ENCODE measurements around the gene SALL1. TPM values are rescaled to one million over a fixed set of nuclear protein-coding genes. Genes with fewer than 3 reads are reported as not detected.

The SALL1 gene
- total RNA-seq, 1 experiment from 2014 or later: not detected

DNA sequence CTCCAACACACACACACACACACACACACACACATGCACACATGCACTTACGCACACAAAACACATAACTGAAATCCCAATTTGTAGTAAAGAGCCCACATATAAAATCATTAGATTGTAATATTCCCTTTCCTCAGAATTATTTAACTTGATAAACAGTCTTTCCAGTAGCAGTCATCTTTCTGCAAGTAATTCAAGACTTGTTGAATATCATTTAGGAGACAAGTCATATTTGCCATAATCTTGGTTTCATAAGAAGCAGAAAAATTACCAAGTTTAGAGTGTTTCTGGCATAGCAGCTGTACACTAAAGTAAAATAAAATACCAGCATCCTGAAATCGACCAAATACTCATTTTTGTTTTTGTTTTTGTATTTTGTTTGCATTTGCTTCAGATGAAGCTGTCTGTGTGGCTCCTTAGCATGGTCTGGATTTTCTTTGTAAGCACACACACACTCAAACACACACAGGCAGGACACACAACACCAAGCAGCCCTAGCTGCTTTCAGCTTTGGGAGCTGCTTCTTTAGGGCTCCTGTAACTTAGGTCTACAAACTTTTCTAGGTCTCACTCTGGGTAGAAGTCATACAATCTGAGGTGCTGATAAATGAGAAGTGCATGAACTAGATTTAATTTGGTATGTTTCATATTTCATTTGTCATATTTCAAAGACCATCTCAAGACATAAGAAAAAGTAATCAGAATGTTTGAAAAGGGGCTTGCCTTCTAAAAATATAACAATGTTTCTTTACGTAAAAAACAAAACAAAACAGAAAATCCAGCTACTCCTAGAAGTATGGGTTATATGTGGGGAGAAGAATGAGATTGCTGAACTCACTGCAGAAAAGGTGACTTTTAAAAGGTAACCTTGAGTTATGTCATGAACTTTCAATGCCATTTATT lies 3.0 kb downstream of the SALL1 start:
- intact Hi-C loops (cut with micrococcal nuclease; ENCODE audit: unreplicated experiment) (no loop called here), in situ Hi-C loops (cut with HindIII; ENCODE audit: low pct_unique_long_range_greater_than_20kb, low sequenced_read_pairs) (no loop called here)
- H3K9me3 ChIP-seq (ENCODE audit: control insufficient read depth, insufficient read depth, low read depth, low read length): no peaks in the 10 kb centered on the region
- no peak overlapping the region for H3K27ac ChIP-seq (ENCODE audit: low read length)
- no peaks in the 10 kb centered on the region for H3K36me3 ChIP-seq (ENCODE audit: control insufficient read depth, insufficient read depth, low read length)
- BruUV-seq (replicated peaks): no TSS peak
- no peaks in the 10 kb centered on the region for H3K27me3 ChIP-seq (ENCODE audit: control insufficient read depth, insufficient read depth, low read length)
- no peaks in the 10 kb centered on the region for H3K4me1 ChIP-seq (ENCODE audit: control insufficient read depth, insufficient read depth, low read length)
- POLR2A ChIA-PET: no interaction called here
- TF ChIP-seq, protein P1, sequence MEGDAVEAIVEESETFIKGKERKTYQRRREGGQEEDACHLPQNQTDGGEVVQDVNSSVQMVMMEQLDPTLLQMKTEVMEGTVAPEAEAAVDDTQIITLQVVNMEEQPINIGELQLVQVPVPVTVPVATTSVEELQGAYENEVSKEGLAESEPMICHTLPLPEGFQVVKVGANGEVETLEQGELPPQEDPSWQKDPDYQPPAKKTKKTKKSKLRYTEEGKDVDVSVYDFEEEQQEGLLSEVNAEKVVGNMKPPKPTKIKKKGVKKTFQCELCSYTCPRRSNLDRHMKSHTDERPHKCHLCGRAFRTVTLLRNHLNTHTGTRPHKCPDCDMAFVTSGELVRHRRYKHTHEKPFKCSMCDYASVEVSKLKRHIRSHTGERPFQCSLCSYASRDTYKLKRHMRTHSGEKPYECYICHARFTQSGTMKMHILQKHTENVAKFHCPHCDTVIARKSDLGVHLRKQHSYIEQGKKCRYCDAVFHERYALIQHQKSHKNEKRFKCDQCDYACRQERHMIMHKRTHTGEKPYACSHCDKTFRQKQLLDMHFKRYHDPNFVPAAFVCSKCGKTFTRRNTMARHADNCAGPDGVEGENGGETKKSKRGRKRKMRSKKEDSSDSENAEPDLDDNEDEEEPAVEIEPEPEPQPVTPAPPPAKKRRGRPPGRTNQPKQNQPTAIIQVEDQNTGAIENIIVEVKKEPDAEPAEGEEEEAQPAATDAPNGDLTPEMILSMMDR (IDR thresholded peaks at IDR 0.05): no peak
- DNase-seq (ENCODE audit: low read depth, low spot score): no peak
- no peak for ATAC-seq
- H3K4me3 ChIP-seq (ENCODE audit: low read depth in 2 of 2, low read length in 2 of 2): no peak overlapping the region
- CTCF ChIA-PET: no interaction called here

DNA sequence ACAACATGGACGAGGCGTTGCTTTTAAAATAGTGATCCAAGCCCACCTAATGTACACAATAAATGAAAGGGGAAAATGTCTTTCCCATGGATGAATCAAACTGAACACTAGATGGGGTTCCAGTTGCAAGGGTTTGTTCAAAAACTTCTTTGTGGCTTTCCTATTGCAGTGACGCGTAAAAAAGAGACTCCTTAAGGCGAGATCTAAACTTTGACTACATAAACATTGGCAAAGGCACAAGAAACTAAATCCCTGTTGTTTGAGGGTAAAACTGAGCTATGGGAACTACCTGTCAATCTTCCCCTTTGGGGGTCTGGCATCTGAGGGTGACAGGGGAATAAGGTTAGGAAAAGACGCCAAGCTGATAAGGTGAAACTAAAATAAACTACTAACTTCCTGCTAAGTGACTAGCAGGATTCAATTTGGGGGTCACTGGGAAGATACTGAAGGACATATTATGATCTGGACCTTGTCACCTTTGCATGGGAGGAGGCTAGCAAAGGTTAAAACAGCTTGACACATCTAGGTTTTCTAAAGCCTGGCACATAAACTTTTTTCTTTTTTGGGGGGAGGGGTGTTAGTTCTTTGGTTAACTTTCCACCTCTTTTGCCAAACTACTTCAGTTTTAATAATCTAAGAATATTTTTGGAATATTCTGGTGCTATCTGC lies 4.7 kb downstream of the SALL1 start:
- H3K27ac ChIP-seq (ENCODE audit: low read length): no peak overlapping the region
- TF ChIP-seq, protein P1 (IDR thresholded peaks at IDR 0.05): no peak
- no peak for TF ChIP-seq TCF7L2 (IDR thresholded peaks at IDR 0.05; ENCODE audit: low read depth, low read length)
- TF ChIP-seq POLR2AphosphoS5 (IDR thresholded peaks at IDR 0.05; ENCODE audit: low read depth, low read length): no peak
- TF ChIP-seq SIN3A (IDR thresholded peaks at IDR 0.05; ENCODE audit: borderline replicate concordance, insufficient read depth, low read depth, low read length): no peak
- TF ChIP-seq, protein P2, sequence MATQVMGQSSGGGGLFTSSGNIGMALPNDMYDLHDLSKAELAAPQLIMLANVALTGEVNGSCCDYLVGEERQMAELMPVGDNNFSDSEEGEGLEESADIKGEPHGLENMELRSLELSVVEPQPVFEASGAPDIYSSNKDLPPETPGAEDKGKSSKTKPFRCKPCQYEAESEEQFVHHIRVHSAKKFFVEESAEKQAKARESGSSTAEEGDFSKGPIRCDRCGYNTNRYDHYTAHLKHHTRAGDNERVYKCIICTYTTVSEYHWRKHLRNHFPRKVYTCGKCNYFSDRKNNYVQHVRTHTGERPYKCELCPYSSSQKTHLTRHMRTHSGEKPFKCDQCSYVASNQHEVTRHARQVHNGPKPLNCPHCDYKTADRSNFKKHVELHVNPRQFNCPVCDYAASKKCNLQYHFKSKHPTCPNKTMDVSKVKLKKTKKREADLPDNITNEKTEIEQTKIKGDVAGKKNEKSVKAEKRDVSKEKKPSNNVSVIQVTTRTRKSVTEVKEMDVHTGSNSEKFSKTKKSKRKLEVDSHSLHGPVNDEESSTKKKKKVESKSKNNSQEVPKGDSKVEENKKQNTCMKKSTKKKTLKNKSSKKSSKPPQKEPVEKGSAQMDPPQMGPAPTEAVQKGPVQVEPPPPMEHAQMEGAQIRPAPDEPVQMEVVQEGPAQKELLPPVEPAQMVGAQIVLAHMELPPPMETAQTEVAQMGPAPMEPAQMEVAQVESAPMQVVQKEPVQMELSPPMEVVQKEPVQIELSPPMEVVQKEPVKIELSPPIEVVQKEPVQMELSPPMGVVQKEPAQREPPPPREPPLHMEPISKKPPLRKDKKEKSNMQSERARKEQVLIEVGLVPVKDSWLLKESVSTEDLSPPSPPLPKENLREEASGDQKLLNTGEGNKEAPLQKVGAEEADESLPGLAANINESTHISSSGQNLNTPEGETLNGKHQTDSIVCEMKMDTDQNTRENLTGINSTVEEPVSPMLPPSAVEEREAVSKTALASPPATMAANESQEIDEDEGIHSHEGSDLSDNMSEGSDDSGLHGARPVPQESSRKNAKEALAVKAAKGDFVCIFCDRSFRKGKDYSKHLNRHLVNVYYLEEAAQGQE (IDR thresholded peaks at IDR 0.05; ENCODE audit: insufficient read depth in 1 of 2, low read depth in 2 of 2, low read length in 1 of 2): no peak
- ChIA-PET POLR2A (no interaction called here), CTCF (no interaction called here)
- no peak for ATAC-seq
- no peaks in the 10 kb centered on the region for H3K9me3 ChIP-seq (ENCODE audit: control insufficient read depth, insufficient read depth, low read depth, low read length)
- intact Hi-C loops (cut with micrococcal nuclease; ENCODE audit: unreplicated experiment): no loop called here
- no peak for DNase-seq (ENCODE audit: low read depth, low spot score)
- no peaks in the 10 kb centered on the region for H3K36me3 ChIP-seq (ENCODE audit: control insufficient read depth, insufficient read depth, low read length)
- H3K4me3 ChIP-seq (ENCODE audit: low read depth in 2 of 2, low read length in 2 of 2): no peak overlapping the region
- in situ Hi-C loops (cut with HindIII; ENCODE audit: low pct_unique_long_range_greater_than_20kb, low sequenced_read_pairs): no loop called here
- BruUV-seq (replicated peaks): no TSS peak
- H3K27me3 ChIP-seq (ENCODE audit: control insufficient read depth, insufficient read depth, low read length): no peaks in the 10 kb centered on the region
- H3K4me1 ChIP-seq (ENCODE audit: control insufficient read depth, insufficient read depth, low read length): no peaks in the 10 kb centered on the region
